Glutamatergic neuron (in vitro differentiated cells): ENCODE results near the gene ZNF442. TPM values are rescaled to one million over a fixed set of nuclear protein-coding genes. Genes with fewer than 3 reads are reported as not detected.
"Not testable (repeated sequence)": the region's sequence is repeated elsewhere in the genome, so short reads cannot be mapped to it uniquely, and the experiment has no call there.

Experiments used
- DNase-seq: peaks from one replicate; pipeline ENCODE4 v3.0.0; 2022
- H3K27ac Mint-ChIP-seq: one replicate; pipeline ENCODE4 v1.8.0; 2020; ENCODE audit warnings: mild to moderate bottlenecking, mixed read lengths, inconsistent platforms; ENCODE audit not compliant: unreplicated experiment
- H3K27me3 Mint-ChIP-seq: one replicate; pipeline ENCODE4 v1.8.0; 2020; ENCODE audit warnings: mild to moderate bottlenecking, moderate library complexity, mixed read lengths, inconsistent platforms; ENCODE audit not compliant: unreplicated experiment
- H3K36me3 Mint-ChIP-seq: one replicate; pipeline ENCODE4 v1.8.0; 2020; ENCODE audit warnings: mild to moderate bottlenecking, mixed read lengths, inconsistent platforms; ENCODE audit not compliant: unreplicated experiment
- H3K4me1 Mint-ChIP-seq: one replicate; pipeline ENCODE4 v1.8.0; 2020; ENCODE audit warnings: mild to moderate bottlenecking, low read depth, mixed read lengths, inconsistent platforms; ENCODE audit not compliant: unreplicated experiment
- H3K4me3 Mint-ChIP-seq: one replicate; pipeline ENCODE4 v1.8.0; 2020; ENCODE audit warnings: mild to moderate bottlenecking, mixed read lengths, inconsistent platforms; ENCODE audit not compliant: unreplicated experiment
- H3K9me3 Mint-ChIP-seq: one replicate; pipeline ENCODE4 v1.8.0; 2020; ENCODE audit warnings: mild to moderate bottlenecking, moderate library complexity, mixed read lengths, inconsistent platforms; ENCODE audit not compliant: unreplicated experiment
- total RNA-seq: library from RNA; stranded (reverse); fragmentation: NEBNext Ultra II Directional; extraction: Animal tissue kit (Norgen Biotek cat#: 25700); gene quantifications from one replicate; pipeline ENCODE4 v1.2.1, GENCODE V29; 2021; ENCODE audit not compliant: unreplicated experiment
- TF ChIP-seq, protein P1 (sequence below): fragments of 200-600 bp; sonication (generic); IDR thresholded peaks from one replicate; pipeline ENCODE4 v1.5.0; 2021; ENCODE audit not compliant: partially characterized antibody, unreplicated experiment

ZNF442 gene
- total RNA-seq, 1 donor from 2014 or later: 1.2 TPM

GRCh38 chr19:12318782-12319413 lies 46.6 kb downstream of the ZNF442 start:
- no peaks in the 10 kb centered on the region for H3K4me1 Mint-ChIP-seq
- TF ChIP-seq, protein P1, sequence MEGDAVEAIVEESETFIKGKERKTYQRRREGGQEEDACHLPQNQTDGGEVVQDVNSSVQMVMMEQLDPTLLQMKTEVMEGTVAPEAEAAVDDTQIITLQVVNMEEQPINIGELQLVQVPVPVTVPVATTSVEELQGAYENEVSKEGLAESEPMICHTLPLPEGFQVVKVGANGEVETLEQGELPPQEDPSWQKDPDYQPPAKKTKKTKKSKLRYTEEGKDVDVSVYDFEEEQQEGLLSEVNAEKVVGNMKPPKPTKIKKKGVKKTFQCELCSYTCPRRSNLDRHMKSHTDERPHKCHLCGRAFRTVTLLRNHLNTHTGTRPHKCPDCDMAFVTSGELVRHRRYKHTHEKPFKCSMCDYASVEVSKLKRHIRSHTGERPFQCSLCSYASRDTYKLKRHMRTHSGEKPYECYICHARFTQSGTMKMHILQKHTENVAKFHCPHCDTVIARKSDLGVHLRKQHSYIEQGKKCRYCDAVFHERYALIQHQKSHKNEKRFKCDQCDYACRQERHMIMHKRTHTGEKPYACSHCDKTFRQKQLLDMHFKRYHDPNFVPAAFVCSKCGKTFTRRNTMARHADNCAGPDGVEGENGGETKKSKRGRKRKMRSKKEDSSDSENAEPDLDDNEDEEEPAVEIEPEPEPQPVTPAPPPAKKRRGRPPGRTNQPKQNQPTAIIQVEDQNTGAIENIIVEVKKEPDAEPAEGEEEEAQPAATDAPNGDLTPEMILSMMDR: no peak
- peaks cover 6% of the 10 kb centered on the region for H3K9me3 Mint-ChIP-seq
- no peaks in the 10 kb centered on the region for H3K27me3 Mint-ChIP-seq
- H3K27ac Mint-ChIP-seq: no peak overlapping the region
- no peak overlapping the region for H3K4me3 Mint-ChIP-seq
- peaks cover 35% of the 10 kb centered on the region for H3K36me3 Mint-ChIP-seq
- DNase-seq: no peak

DNA sequence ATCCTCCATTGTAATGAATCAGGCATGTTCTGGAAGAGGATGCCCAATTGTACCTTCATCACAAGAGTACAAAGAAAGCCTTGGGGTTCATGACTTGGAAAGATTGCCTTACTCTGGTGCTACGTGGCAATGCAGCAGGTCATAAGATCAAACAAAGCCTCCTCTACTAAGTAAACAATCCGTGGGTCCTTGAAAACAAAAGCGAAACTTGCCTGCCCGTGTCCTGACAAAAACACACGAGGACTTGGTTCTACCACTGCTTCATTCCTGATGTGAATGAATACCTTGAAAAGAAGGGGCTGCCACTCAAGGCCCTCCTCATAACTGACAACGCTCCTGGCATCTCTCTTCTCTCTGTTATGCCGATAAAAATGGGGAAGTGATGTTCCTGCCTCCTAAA lies 50.9 kb downstream of the ZNF442 start:
- no peaks in the 10 kb centered on the region for H3K4me1 Mint-ChIP-seq
- no peak overlapping the region for H3K4me3 Mint-ChIP-seq
- TF ChIP-seq, protein P1: no peak
- peaks cover 21% of the 10 kb centered on the region for H3K36me3 Mint-ChIP-seq
- DNase-seq: no peak
- no peak overlapping the region for H3K27ac Mint-ChIP-seq
- peaks cover 4% of the 10 kb centered on the region for H3K9me3 Mint-ChIP-seq
- no peaks in the 10 kb centered on the region for H3K27me3 Mint-ChIP-seq

DNA sequence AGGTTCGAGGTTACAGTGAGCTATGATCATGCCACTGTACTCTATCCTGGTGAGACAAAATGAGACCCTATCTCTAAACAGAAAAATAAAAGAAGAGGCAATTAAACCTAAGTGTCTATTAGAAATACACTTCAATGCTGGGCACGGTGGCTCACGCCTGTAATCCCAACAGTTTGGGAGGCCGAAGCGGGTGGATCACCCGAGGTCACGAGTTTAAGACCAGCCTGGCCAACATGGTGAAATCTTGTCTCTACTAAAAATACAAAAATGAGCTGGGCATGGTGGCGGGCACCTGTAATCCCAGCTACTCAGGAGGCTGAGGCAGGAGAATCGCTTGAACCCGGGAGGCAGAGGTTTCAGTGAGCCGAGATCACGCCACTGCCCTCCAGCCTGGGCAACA lies 56.6 kb downstream of the ZNF442 start:
- H3K27me3 Mint-ChIP-seq, DNase-seq, H3K4me1 Mint-ChIP-seq, H3K27ac Mint-ChIP-seq, H3K4me3 Mint-ChIP-seq, H3K9me3 Mint-ChIP-seq, H3K36me3 Mint-ChIP-seq: not testable (repeated sequence)

Other genes with a start within 250 kb of the ZNF442 start
- gene ZNF20, start 225.3 kb downstream of the ZNF442 start, total RNA-seq: 8.1 TPM
- 25.1 TPM for gene ZNF625, start 208.9 kb downstream of the ZNF442 start, total RNA-seq
- 15.5 TPM for gene ZNF136, start 202.6 kb downstream of the ZNF442 start, total RNA-seq
- 15.2 TPM for gene ZNF44, start 70.8 kb downstream of the ZNF442 start, total RNA-seq
- 3.8 TPM for gene ZNF563, start 32.0 kb downstream of the ZNF442 start, total RNA-seq
- 2.6 TPM for gene ZNF799, start 35.6 kb upstream of the ZNF442 start, total RNA-seq
- gene ZNF443, start 75.3 kb upstream of the ZNF442 start, total RNA-seq: 8.8 TPM
- gene ZNF709, start 119.1 kb upstream of the ZNF442 start, total RNA-seq: 8.7 TPM
- 11.2 TPM for gene ZNF564, start 185.8 kb upstream of the ZNF442 start, total RNA-seq
- 8.0 TPM for gene ZNF490, start 245.1 kb upstream of the ZNF442 start, total RNA-seq
- gene ZNF791, start 245.2 kb upstream of the ZNF442 start, total RNA-seq: 27.6 TPM